ENCODE data around the gene SCYGR3.

DNA sequence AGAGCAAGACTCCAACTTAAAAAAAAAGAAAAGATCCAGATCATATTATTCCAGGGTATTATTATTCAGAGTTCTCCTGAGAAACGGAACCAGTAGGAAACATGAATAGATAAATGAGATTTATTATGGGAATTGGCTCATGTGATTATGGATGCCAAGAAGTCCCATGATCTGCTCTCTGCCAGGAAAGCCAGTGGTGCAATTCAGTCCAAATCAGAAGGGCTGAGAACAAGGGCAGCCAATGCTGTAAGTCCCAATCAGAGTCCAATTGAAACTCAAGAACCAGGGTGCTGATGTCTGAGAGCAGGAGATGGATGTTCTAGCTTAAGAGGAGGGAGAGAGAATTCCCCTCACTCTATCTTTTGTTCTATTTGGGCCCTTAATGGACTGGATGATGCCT lies 8.2 kb downstream of the SCYGR3 start:
- TF ChIP-seq, protein P1, sequence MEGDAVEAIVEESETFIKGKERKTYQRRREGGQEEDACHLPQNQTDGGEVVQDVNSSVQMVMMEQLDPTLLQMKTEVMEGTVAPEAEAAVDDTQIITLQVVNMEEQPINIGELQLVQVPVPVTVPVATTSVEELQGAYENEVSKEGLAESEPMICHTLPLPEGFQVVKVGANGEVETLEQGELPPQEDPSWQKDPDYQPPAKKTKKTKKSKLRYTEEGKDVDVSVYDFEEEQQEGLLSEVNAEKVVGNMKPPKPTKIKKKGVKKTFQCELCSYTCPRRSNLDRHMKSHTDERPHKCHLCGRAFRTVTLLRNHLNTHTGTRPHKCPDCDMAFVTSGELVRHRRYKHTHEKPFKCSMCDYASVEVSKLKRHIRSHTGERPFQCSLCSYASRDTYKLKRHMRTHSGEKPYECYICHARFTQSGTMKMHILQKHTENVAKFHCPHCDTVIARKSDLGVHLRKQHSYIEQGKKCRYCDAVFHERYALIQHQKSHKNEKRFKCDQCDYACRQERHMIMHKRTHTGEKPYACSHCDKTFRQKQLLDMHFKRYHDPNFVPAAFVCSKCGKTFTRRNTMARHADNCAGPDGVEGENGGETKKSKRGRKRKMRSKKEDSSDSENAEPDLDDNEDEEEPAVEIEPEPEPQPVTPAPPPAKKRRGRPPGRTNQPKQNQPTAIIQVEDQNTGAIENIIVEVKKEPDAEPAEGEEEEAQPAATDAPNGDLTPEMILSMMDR (IDR thresholded peaks at IDR 0.05), result no peak
- TF ChIP-seq POLR2A (IDR thresholded peaks at IDR 0.05), result no peak
